Thymus (tissue), 11 donors: Measurements from ENCODE around the gene ANKS4B. TPM values are rescaled to one million over a fixed set of nuclear protein-coding genes. Genes with fewer than 3 reads are reported as not detected.

Experiments
- DNase-seq, 9 donors: peaks; one replicate each; pipeline ENCODE4 v3.0.0-alpha.2; 2013; ENCODE audit warnings: low spot score in 9 of 9, low read depth in 6 of 9, missing footprints in 1 of 9
- H3K27ac ChIP-seq, 2 donors: one replicate each; pipeline ENCODE4 v1.5.1; 2013; ENCODE audit warnings: control low read depth in 1 of 2, low read depth in 1 of 2, low read length in 1 of 2, mild to moderate bottlenecking in 1 of 2, moderate library complexity in 1 of 2
- H3K27me3 ChIP-seq, 2 donors: one replicate each; pipeline ENCODE4 v1.5.1; 2013; ENCODE audit warnings: low read length in 1 of 2; ENCODE audit not compliant: control insufficient read depth in 2 of 2, insufficient read depth in 1 of 2
- H3K36me3 ChIP-seq, 2 donors: one replicate each; pipeline ENCODE4 v1.5.1; 2013; ENCODE audit warnings: low read length in 1 of 2, mild to moderate bottlenecking in 1 of 2, moderate library complexity in 1 of 2; ENCODE audit not compliant: control insufficient read depth in 2 of 2, insufficient read depth in 2 of 2
- H3K4me1 ChIP-seq, 2 donors: one replicate each; pipeline ENCODE4 v1.5.1; 2013; ENCODE audit warnings: low read length in 2 of 2; ENCODE audit not compliant: control insufficient read depth in 2 of 2, insufficient read depth in 2 of 2
- H3K4me3 ChIP-seq, 2 donors: one replicate each; pipeline ENCODE4 v1.5.1; 2013; ENCODE audit warnings: low read length in 2 of 2, control low read depth in 1 of 2, mild to moderate bottlenecking in 1 of 2
- H3K9me3 ChIP-seq, 2 donors: one replicate each; pipeline ENCODE4 v1.5.1; 2013; ENCODE audit warnings: low read length in 1 of 2, mild to moderate bottlenecking in 1 of 2; ENCODE audit not compliant: control insufficient read depth in 2 of 2, insufficient read depth in 1 of 2
- WGBS: extraction: QIAGEN DNeasy Blood & Tissue Kit; methylation state at CpG from one replicate; pipeline ENCODE4 v1.1.7; 2013; 5-methylcytosine and 5-hydroxymethylcytosine counted together
- polyA plus RNA-seq: library from polyadenylated mRNA; stranded (reverse); fragments of 200-250 nt; gene quantifications from one replicate; pipeline ENCODE4 v1.2.3, GENCODE V29; 2013
- total RNA-seq: library from RNA; stranded (reverse); fragments of 120-200 nt; gene quantifications from one replicate; pipeline ENCODE4 v1.2.4, GENCODE V29; 2013
- donor health status: healthy.

The ANKS4B gene
- total and polyA plus RNA-seq, 2 donors: under 0.01 to 0.02 TPM

- Histone ChIP-seq H3K4me1 (no peaks in the 10 kb centered on the region), H3K9me3 (no peaks in the 10 kb centered on the region), H3K27ac (no peak overlapping the region), H3K27me3 (peaks cover 0 to 3% of the 10 kb centered on the region in 2 donors), H3K4me3 (no peak overlapping the region), H3K36me3 (no peaks in the 10 kb centered on the region)
- WGBS: 66% methylated on average over 2 of the region's 2 CpGs
- no peak for DNase-seq
Measured at GRCh38 chr16:21208446-21209230, 24.9 kb upstream of the ANKS4B start.

GRCh38 chr16:21211486-21211885 lies 22.0 kb upstream of the ANKS4B start, which contains the start of gene ZP2:
Gene ZP2, minus strand, starts transcription at chr16:21211574. Its CDS starts 27 bp downstream, at chr16:21211547.
- no peaks in the 10 kb centered on the region for H3K36me3 ChIP-seq
- no peaks in the 10 kb centered on the region for H3K4me1 ChIP-seq
- H3K4me3 ChIP-seq: no peak within 1 kb of the TSS
- DNase-seq: no peak
- peaks cover 0 to 3% of the 10 kb centered on the region in 2 donors for H3K27me3 ChIP-seq
- 43% methylated on average over 5 of the region's 5 CpGs for WGBS
- H3K9me3 ChIP-seq: no peaks in the 10 kb centered on the region
- H3K27ac ChIP-seq: no peak within 1 kb of the TSS

GRCh38 chr16:21214086-21214485 lies 19.4 kb upstream of the ANKS4B start:
- H3K27me3 ChIP-seq: peaks cover 0 to 3% of the 10 kb centered on the region in 2 donors
- H3K4me3 ChIP-seq: no peak overlapping the region
- 94% methylated on average over 4 of the region's 4 CpGs for WGBS
- no peaks in the 10 kb centered on the region for H3K9me3 ChIP-seq
- H3K4me1 ChIP-seq: no peaks in the 10 kb centered on the region
- no peak overlapping the region for H3K27ac ChIP-seq
- H3K36me3 ChIP-seq: no peaks in the 10 kb centered on the region
- no peak for DNase-seq

GRCh38 chr16:21217121-21217520 lies 16.4 kb upstream of the ANKS4B start:
- Histone ChIP-seq H3K4me1 (no peaks in the 10 kb centered on the region), H3K36me3 (no peaks in the 10 kb centered on the region)

GRCh38 chr16:21218153-21218552 lies 15.3 kb upstream of the ANKS4B start:
- Histone ChIP-seq H3K27ac (no peak overlapping the region), H3K9me3 (no peaks in the 10 kb centered on the region), H3K27me3 (peaks cover 0 to 8% of the 10 kb centered on the region in 2 donors), H3K4me3 (no peak overlapping the region), H3K36me3 (no peaks in the 10 kb centered on the region), H3K4me1 (no peaks in the 10 kb centered on the region)
- 70% methylated on average over 7 of the region's 7 CpGs for WGBS
- no peak for DNase-seq

More at GRCh38 chr16:21217121-21217520, 16.4 kb upstream of the ANKS4B start:
- no peak overlapping the region for H3K27ac ChIP-seq
- no peak overlapping the region for H3K4me3 ChIP-seq
- 84% methylated on average over 2 of the region's 2 CpGs for WGBS
- no peak for DNase-seq
- H3K9me3 ChIP-seq: no peaks in the 10 kb centered on the region
- peaks cover 0 to 3% of the 10 kb centered on the region in 2 donors for H3K27me3 ChIP-seq

- WGBS: 99% methylated on average over 2 of the region's 2 CpGs
- H3K27ac ChIP-seq: no peak overlapping the region
Measured at GRCh38 chr16:21219551-21219950, 13.9 kb upstream of the ANKS4B start.

GRCh38 chr16:21222495-21223337 lies 10.8 kb upstream of the ANKS4B start:
- Histone ChIP-seq H3K4me1 (no peaks in the 10 kb centered on the region), H3K27ac (no peak overlapping the region), H3K36me3 (no peaks in the 10 kb centered on the region), H3K4me3 (no peak overlapping the region), H3K27me3 (peaks cover 0 to 11% of the 10 kb centered on the region in 2 donors), H3K9me3 (no peaks in the 10 kb centered on the region)
- no peak for DNase-seq
- WGBS: 82% methylated on average over 4 of the region's 4 CpGs

More at GRCh38 chr16:21219551-21219950, 13.9 kb upstream of the ANKS4B start:
- peaks cover 0 to 11% of the 10 kb centered on the region in 2 donors for H3K27me3 ChIP-seq
- no peaks in the 10 kb centered on the region for H3K36me3 ChIP-seq
- H3K4me3 ChIP-seq: no peak overlapping the region
- H3K4me1 ChIP-seq: no peaks in the 10 kb centered on the region
- DNase-seq: no peak
- no peaks in the 10 kb centered on the region for H3K9me3 ChIP-seq

GRCh38 chr16:21223787-21224186 lies 9.7 kb upstream of the ANKS4B start:
- no peak for DNase-seq
- WGBS: 77% methylated on average over 9 of the region's 9 CpGs
- no peak overlapping the region for H3K27ac ChIP-seq

GRCh38 chr16:21224800-21225199 lies 8.7 kb upstream of the ANKS4B start:
- Histone ChIP-seq H3K4me3 (no peak overlapping the region), H3K27ac (no peak overlapping the region), H3K4me1 (no peaks in the 10 kb centered on the region), H3K9me3 (no peaks in the 10 kb centered on the region), H3K36me3 (no peaks in the 10 kb centered on the region), H3K27me3 (peaks cover 0 to 12% of the 10 kb centered on the region in 2 donors)
- DNase-seq: no peak
- 1% methylated on average over 2 of the region's 2 CpGs for WGBS

More at GRCh38 chr16:21223787-21224186, 9.7 kb upstream of the ANKS4B start:
- H3K9me3 ChIP-seq: no peaks in the 10 kb centered on the region
- H3K4me1 ChIP-seq: no peaks in the 10 kb centered on the region
- no peak overlapping the region for H3K4me3 ChIP-seq
- no peaks in the 10 kb centered on the region for H3K36me3 ChIP-seq
- H3K27me3 ChIP-seq: peaks cover 0 to 12% of the 10 kb centered on the region in 2 donors
